ENCODE measurements around the gene LPGAT1.

The LPGAT1 gene

GRCh38 chr1:211827051-211827450 lies 3.5 kb downstream of the LPGAT1 start:
- no peak for DNase-seq

GRCh38 chr1:211825980-211826379 lies 4.6 kb downstream of the LPGAT1 start:
- no peak for DNase-seq

- DNase-seq: no peak
These were observed 7.7 kb downstream of the LPGAT1 start for GRCh38 chr1:211822677-211823407.

- no peak for DNase-seq
These were observed 14.0 kb downstream of the LPGAT1 start for GRCh38 chr1:211816586-211816985.

GRCh38 chr1:211814313-211814712 lies 16.2 kb downstream of the LPGAT1 start:
- no peak for DNase-seq

- no peak for DNase-seq
These were observed 17.0 kb downstream of the LPGAT1 start for GRCh38 chr1:211813590-211813989.

- no peak for DNase-seq
These were observed 18.0 kb downstream of the LPGAT1 start for GRCh38 chr1:211812584-211812983.

GRCh38 chr1:211811848-211812247 lies 18.7 kb downstream of the LPGAT1 start:
- no peak for DNase-seq

- DNase-seq: no peak
These were observed 19.4 kb downstream of the LPGAT1 start for GRCh38 chr1:211811126-211811525.

- no peak for DNase-seq
These were observed 22.1 kb downstream of the LPGAT1 start for GRCh38 chr1:211808475-211808874.

GRCh38 chr1:211804915-211805314 lies 25.6 kb downstream of the LPGAT1 start:
- no peak for DNase-seq

- no peak for DNase-seq
These were observed 29.5 kb downstream of the LPGAT1 start for GRCh38 chr1:211800925-211801607.

GRCh38 chr1:211797994-211798393 lies 32.6 kb downstream of the LPGAT1 start:
- no peak for DNase-seq

GRCh38 chr1:211791979-211792378 lies 38.6 kb downstream of the LPGAT1 start:
- no peak for DNase-seq

GRCh38 chr1:211789641-211790464 lies 40.7 kb downstream of the LPGAT1 start:
- no peak for DNase-seq

- no peak for DNase-seq
These were observed 41.9 kb downstream of the LPGAT1 start for GRCh38 chr1:211788626-211789025.

- no peak for DNase-seq
These were observed 46.7 kb downstream of the LPGAT1 start for GRCh38 chr1:211783897-211784296.

GRCh38 chr1:211783266-211783665 lies 47.3 kb downstream of the LPGAT1 start:
- DNase-seq: no peak

GRCh38 chr1:211781260-211781659 lies 49.3 kb downstream of the LPGAT1 start:
- DNase-seq: no peak

GRCh38 chr1:211775170-211775569 lies 55.4 kb downstream of the LPGAT1 start:
- DNase-seq: no peak

- DNase-seq: no peak
These were observed 65.9 kb downstream of the LPGAT1 start for GRCh38 chr1:211764701-211765100.

GRCh38 chr1:211762206-211762605 lies 68.4 kb downstream of the LPGAT1 start:
- no peak for DNase-seq

- no peak for DNase-seq
These were observed 69.2 kb downstream of the LPGAT1 start for GRCh38 chr1:211761400-211761799.

Data from activated CD4-positive, alpha-beta T cell treated with anti-CD3 and anti-CD28 coated beads, Interleukin-10, Interleukin-2, amounts not matched to agents 100 ng/mL and 50 ng/mL, durations not matched to agents 16 hours and 8 hours (primary cell).